ENCODE measurements around the gene STXBP1.

Gene STXBP1

DNA sequence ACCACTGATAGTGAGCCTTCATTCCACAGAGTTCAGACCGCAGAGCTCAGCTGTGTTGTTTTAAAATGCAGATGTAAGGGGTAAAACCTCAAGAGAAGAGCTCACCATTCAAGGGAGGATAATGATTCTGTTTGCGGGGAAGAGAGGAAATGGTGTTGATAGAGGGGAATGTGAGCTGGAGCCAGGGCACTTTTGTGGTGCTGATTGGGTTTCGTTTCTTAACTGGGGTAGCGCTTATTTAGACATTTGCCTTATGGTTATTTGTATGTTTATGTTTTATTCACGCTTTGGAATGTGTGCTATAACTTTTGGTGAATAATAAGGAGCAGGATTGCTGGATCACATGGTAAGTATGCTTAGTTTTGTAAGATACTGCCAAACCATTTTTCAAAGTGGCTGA is 42.5 kb downstream of the STXBP1 start:
- DNase-seq (ENCODE audit: low read depth in 3 of 3), result no peak

DNA sequence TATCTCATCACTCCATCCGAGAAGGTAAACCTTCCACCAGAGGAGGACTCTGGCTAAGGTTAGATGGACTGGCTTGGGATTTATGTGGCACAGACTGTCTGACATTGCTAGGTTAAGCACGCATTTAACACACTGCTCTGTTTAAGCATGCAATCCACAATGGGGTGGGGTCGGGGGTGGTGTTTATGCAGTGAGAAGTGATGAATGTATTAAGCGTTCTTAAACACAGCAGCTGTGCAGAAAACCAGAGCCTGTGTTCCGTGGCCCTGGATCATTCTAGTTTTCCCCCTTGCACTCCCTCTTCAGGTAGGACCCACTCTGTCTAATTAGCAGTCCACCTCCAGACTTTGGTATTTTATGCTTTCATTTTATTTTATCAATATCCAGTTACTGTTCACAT is 46.4 kb downstream of the STXBP1 start:
- DNase-seq (ENCODE audit: low read depth in 3 of 3), result no peak

DNA sequence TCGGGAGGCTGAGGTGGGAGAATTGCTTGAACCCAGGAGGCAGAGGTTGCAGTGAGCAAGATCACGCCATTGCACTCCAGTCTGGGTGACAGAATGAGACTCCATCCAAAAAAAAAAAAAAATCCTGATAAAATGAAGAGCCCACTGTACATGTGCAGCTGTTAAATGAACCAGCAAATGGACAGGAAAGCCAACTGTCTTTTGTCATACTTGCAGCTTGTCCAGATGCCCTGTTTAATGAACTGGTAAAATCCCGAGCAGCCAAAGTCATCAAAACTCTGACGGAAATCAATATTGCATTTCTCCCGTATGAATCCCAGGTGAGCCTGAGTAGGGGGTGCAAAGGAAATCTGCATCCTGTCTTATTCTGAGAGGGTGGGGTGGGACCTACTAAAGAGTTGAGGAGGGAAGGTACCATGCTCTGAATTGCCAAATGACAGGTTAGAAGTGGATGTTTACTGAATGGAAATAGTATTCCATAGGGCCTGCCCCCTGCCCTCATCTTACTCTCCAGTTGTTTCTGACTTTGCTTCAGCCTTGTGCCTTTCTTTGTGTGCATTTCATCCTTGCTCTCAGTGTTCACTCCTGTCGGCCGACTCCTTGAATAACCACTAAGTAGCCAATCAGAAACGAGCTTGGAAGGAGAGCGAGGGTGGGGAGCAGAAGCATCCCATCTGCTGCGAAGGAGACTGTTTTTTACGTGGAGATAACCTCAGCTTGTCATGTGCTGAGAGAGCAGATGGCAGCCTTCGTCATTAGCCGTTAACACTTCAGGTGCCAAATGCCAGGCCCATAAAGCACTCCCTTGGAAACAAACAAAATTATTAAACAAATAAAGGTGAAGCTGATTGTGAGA is 49.0 kb downstream of the STXBP1 start:
- no peak for DNase-seq (ENCODE audit: low read depth in 3 of 3)

DNA sequence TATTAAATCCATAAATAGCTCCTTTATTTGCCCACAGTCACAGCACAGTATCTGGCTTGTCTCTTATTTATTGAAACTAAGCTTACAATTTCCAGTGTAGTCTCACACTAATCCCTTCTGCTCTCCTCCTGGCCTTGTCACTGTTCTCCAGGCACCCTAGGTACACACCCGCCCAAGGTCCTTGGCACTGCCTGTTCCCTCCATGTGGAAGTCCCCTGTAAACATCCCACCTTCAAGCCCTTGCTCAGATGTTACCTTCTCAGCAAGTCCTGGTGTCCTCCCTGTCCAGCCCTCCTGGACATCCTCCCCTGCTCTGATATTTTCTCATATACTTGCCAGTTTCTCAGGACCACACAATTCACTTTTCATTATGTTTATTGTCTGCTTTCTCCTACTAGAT is 50.5 kb downstream of the STXBP1 start:
- no peak for DNase-seq (ENCODE audit: low read depth in 3 of 3)

DNA sequence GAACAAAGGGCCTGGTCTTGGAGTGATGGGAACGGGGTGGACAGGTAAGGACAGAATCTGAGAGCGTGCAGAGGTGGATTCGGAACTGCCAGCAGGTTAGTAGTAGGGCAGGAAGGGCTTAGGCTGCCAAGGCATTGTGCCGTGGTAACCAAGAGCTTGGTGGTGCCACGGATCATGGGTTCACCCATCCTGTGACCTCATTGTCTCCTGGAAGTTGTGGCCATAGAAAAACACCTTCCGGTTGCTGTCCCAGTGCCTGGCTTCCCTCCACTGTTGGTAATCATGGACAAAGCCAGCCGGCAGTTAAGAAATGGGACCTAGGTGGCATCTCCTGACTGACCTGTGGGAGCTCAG is 52.2 kb downstream of the STXBP1 start:
- no peak for DNase-seq (ENCODE audit: low read depth in 3 of 3)

DNA sequence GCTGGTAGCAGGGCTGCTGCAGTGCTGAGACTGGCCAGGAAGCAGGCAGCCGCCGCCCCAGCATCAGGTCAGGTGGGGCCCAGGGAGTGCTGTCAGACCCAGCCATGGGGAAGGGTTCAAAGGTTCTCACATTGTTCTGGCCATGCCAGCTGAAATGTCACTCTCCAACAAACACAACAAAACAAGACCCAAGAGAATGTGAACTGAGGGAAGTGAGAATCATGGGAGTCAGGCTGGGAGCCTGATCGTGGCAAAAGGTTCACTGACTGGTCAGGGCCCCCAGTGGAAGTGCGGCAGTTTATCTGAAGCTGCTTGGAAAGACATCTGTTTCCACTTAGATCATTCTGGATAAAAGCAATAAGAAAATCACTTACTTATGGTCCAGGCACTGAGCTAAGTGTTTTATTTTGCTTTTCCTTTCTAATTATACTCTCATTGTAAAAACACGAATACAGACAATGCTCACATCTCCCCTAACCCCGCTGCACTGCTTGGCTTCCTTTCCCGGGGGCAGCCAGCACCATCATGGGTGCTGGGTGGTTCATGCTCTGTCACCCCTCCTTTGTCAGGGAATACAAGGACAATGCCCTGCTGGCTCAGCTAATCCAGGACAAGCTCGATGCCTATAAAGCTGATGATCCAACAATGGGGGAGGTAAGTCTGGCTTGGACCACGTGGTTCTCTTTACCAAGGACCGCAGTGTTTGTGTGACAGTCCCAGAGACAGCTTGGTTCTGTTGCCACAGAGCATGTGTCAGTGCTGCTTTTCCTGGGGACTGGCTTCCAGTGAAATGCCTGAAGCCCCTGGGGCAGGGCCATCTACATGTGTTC is 52.8 kb downstream of the STXBP1 start:
- no peak for DNase-seq (ENCODE audit: low read depth in 3 of 3)

DNA sequence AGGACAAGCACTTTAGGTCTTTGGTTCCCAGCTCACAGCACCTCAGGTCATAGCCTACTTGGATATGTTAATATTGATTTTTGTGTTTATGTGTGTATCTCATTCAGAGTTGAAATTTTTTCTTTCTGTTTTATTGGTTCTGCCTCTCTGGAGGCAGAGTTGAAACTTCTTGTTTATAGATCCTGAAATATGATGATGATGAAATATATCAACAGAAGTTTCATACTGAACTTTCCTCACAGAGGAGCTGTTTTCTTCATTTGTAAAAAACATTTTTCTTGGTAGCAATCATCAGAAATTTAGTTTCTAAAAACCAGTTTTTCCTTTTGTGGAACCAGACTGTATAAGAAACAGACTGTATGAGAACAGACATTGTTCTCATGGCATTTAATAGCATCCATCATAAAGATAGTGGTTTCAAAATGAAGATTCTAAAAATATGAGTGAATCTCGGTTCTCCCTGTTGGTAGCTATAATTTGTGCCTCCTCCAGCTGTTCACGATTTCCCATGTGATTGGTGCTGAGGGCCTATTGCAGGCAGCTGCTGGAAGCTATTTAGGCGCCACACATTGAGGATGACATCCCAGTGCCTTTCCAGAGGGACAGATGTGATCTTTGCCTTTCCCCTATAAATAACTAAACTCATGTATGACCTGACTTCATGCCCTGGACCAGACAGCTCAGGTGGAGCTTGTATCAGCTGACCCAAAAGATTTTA is 55.2 kb downstream of the STXBP1 start:
- DNase-seq (ENCODE audit: low read depth in 3 of 3), result no peak

DNA sequence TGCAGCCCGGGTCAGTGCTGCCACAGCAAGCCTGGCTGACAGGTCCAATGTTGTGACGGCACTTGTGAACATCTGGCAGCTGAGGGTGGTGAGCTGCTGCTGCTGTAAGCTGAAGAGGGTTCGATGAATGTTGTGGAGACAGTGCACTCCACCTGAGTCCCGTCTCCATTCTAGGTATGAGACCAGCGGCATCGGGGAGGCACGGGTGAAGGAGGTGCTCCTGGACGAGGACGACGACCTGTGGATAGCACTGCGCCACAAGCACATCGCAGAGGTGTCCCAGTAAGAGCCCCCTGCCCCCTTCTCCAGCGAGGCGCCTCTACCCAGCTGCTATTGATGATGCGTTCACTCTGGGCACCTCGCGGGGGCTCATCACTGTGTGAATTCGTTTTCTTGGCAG is 55.8 kb downstream of the STXBP1 start:
- DNase-seq (ENCODE audit: low read depth in 3 of 3), result no peak

DNA sequence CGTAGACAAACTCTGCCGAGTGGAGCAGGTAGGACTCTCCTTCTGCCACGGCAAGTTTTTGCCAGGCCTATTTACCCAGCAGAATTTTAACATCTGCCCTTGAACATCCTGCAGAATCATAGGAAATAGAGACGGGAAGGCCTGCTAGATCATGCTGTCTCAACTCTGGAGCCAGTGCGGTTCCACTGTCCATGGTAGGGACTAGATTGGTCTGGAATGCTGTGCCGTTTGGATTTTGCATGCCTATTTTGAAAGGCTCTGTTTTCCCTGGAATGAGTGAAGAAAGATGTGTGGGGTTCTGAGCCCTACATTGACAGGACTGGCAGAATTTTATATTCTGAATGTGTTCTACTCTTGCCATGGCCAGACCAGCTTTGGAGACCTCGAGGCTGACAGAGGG is 61.2 kb downstream of the STXBP1 start:
- no peak for DNase-seq (ENCODE audit: low read depth in 3 of 3)

DNA sequence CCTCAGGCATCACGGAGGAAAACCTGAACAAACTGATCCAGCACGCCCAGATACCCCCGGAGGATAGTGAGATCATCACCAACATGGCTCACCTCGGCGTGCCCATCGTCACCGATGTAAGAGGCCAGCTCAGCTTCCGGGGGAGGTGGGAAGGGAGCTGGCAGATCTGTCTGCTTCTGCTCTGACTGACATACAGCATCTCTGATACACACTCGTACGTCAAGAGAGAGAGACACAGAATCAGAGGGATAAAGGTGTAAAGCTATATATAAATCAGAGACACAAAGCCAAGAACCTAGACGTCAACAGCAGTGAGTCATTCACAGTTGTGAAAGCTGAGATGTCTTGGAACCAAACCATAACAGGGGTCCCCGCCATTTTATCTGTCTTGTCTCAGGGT is 64.6 kb downstream of the STXBP1 start:
- no peak for DNase-seq (ENCODE audit: low read depth in 3 of 3)

DNA sequence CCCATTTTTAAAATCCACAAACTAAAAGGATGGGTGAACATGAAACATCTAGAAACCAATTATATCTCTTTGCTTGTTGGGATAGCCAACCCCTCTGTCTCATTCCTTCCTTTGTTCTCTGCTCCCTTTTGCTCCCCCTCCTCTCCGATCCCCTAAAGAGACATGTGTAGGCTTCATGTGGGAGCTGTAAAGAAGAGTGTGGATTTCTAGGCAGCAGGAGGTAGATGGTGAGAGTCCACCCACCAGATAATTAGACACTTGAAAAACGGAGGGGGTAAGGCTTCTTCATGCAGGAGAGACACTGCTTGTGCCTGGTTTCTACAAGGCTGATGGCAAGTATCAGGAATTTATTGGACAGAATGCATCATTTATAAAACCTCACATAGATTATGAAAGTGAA is 67.4 kb downstream of the STXBP1 start:
- no peak for DNase-seq (ENCODE audit: low read depth in 3 of 3)

DNA sequence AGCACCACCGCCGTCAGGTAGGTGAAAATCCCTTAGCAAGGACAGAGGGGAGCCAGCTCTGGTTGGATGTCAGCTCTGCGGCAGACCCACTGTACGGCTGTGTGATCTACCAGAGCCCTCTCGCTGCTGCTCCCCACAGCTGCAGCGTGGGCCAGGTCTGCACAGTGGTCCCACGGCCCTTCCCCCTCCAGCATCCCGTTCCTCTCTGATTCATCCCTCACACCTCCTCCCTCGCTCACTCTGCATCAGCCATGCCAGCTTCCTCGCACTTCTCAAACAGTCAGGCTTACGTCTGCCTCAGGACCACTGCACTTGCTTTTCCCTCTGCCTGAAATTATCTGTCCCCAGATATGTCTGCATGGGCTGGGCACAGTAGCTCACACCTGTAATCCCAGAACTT is 68.1 kb downstream of the STXBP1 start:
- no peak for DNase-seq (ENCODE audit: low read depth in 3 of 3)

DNA sequence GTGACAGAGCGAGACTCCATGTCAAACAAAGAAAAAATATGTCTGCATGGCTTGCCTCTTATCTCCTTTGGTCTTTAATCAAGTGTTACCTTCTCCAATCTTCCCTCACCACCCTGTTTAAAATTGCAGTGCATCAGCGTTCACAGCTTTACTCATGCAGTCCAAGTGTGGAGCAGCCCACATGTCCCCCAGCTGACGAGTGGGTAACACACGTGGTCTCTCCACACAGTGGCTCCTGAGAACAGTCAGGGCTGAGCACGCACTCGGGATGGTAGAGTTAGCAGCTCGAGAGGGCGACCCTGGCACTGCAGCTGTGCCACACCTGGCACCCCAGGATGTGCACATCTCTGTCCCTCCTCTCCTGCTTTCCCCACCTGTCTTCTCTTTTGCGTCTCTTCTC is 68.8 kb downstream of the STXBP1 start:
- DNase-seq (ENCODE audit: low read depth in 3 of 3), result no peak

DNA sequence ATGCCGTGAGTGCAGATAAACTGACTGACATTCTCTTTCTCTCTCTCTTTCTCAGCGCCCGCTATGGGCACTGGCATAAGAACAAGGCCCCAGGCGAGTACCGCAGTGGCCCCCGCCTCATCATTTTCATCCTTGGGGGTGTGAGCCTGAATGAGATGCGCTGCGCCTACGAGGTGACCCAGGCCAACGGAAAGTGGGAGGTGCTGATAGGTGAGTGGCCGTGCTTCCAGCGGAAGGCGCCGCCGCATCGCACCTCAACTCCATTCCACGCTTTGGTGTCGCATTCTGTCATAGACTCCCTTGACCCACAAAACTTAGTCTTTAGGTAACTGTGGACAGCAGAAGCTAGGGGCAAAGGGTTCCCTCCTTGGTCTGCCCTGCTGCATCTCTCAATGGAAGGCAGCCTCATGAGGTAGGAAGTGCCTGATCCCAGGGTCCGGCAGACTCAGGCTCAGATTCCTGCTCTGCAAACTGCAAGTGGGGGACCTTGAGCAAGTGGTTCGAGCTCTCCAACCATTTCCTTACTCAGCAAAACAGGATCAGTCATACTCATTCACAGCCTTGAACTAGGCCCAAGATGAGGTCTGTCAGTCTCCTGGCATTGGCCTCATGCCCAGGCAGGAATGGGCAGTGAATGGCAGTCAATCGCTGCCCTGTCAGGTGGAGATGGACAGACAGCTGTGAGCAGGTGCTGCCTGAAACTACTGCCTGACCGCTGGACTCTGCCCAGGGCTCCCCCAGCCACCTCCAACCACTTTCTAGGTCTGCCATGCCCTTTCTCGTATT is 70.5 kb downstream of the STXBP1 start:
- no peak for DNase-seq (ENCODE audit: low read depth in 3 of 3)

DNA sequence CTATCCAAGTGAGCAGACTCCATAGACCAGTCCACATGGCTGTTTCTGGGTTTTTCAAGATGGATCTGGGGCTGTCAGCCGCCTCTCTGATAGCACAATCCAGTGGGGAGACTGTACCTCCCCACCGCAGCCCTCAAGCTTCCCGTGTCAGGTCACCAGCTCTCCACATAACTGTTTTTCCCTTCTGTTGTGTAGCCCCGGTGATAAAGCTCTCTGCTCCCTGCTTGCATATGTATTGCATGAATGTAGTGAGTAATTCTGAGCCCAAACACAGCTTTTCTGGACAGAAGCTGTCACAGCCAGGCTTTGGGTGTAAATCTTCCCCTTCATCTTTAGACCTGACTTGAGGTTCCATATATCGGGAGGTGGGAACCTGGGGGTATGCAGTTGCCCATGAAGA is 71.6 kb downstream of the STXBP1 start:
- no peak for DNase-seq (ENCODE audit: low read depth in 3 of 3)

DNA sequence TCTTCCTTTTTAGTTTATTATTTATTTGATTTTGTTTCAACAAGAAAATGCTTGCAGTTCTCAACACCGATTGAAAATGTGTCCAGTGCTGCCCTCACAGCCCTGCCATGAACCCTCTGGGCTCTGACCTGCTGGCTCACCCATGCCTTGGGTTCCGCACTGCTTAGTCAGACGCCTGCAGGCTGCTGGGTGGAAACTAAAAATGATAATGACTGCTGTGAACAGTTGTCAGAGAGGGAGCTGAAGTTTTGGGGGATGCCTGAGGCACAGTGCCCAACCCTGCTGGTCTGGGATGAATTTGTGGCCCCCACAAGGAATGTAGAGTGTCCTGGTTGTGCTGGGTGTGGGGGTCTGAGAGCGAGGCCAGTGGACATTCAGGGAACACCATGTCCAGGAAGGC is 72.5 kb downstream of the STXBP1 start:
- no peak for DNase-seq (ENCODE audit: low read depth in 3 of 3)

DNA sequence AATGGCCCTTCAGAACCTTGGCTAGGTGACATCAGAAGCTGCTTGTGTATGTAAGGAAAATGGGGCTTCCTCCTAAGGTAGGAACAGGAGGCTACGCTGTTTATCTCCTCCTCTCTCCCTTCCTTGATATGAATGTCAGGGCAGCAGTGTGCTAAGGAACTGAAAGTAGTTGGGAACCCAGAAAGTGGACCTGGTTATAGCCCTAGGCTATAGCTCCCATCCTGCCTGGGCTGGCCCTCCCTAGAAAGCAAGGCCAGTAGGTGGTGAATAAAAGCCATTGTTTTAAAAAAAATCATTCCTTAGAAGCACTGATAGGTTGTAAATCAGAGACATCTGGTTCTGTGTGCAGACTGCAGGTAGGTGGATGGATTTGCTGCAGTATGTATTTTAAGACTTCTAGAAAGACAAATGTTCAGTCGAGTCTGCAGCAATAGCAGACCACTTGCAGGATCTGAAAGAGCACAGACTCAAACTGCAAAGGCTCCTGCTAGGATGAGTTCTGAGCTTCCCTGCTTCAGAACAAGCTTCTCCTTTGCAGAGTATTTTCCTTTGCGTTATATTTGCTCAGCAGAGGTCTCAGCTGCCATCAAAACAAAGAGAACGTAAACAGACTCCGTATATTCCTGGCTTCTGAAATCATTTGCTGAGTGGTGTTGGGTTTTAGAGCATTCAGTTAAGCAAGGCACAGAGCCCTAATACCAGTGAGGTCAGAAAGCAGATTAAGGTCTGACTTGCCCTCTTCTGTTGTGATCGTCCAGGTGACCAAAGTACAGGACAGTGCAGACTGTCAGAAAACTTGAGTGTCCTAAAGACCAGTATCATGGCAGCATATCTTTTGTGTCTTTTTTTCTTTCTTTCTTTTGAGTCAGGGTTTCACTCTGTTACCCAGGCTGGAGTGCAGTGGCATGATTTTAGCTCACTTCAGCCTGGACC is 74.7 kb downstream of the STXBP1 start:
- no peak for DNase-seq (ENCODE audit: low read depth in 3 of 3)

DNA sequence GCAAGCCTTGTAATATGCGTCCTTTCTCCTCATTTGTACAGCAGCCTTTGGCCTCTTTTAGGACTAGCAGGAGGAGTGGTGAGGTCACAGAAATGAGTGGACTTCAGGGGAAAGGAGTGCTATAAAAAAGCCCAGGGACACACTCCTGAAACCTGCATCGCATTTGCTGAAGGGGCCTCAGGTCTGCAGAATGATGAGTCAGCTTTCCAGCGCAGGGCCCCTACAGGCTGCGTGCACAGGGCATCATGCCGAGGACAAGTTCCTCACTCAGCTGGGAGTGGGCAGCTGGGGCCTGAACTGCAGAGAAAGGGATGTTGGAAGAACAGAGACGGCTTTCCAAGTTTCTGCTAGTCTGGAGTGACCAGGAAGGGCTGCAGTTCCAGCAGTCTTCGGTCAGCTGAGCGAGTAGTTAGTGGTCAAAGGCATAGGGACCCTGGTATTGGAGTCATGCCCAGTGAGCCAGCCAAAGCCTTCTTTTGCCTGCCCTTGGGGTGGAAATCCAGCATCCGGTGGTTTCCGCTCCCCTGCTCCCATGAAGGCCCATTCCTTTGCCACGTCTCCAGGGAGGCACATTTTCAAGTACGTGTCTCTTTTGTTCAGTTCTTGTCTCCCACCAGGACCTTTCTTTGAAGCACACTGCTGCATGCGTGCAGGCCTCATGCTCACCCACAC is 77.4 kb downstream of the STXBP1 start:
- no peak for DNase-seq (ENCODE audit: low read depth in 3 of 3)

DNA sequence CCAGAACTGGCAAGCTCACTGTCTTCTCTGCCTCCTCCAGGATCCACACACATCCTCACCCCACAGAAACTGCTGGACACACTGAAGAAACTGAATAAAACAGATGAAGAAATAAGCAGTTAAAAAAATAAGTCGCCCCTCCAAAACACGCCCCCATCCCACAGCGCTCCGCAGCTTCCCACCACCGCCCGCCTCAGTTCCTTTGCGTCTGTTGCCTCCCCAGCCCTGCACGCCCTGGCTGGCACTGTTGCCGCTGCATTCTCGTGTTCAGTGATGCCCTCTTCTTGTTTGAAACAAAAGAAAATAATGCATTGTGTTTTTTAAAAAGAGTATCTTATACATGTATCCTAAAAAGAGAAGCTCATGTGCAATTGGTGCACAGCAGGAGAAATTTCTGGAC is 78.7 kb downstream of the STXBP1 start:
- DNase-seq (ENCODE audit: low read depth in 3 of 3), result no peak

DNA sequence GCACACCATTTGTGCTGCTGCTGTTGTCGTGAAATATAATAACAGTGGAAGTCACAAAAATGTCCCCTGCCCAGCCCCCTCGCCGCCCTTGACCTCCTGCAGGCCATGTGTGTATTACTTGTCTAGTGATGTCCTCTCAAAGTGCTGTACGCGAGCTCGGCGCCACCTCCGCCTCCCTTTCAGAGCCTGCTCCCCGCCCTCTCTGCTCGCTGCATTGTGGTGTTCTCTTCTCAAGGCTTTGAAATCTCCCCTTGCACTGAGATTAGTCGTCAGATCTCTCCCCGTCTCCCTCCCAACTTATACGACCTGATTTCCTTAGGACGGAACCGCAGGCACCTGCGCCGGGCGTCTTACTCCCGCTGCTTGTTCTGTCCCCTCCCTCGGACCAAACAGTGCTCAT is 80.0 kb downstream of the STXBP1 start:
- DNase-seq (ENCODE audit: low read depth in 3 of 3), result no peak
